Measurements from ENCODE around the gene PPP1R13B. TPM values are rescaled to one million over a fixed set of nuclear protein-coding genes. Genes with fewer than 3 reads are reported as not detected.

Gene PPP1R13B
- total and polyA plus RNA-seq, 2 experiments from 2014 or later = 2.0 to 8.5 TPM

- no peak overlapping the region for H2AFZ ChIP-seq
- Mint-ChIP-seq H3K27me3 (ENCODE audit: insufficient read depth, low read depth, poor library complexity) (peaks cover 34% of the 10 kb centered on the region), H3K36me3 (ENCODE audit: low read depth) (no peaks in the 10 kb centered on the region; the same call in 2 of the 3 replicates), H3K4me1 (peaks cover 20% of the 10 kb centered on the region), H3K27ac (no peak overlapping the region), H3K4me3 (peak overlapping the region; percentile 69), H3K9me3 (no peaks in the 10 kb centered on the region)
- no peaks in the 10 kb centered on the region for H3K36me3 ChIP-seq (ENCODE audit: insufficient read depth)
- 0 out of 2 replicates have a peak, but pooled peaks cover 5% of the 10 kb centered on the region for H3K79me2 ChIP-seq (replicated peaks; ENCODE audit: insufficient read depth)
- H3K27ac ChIP-seq (ENCODE audit: low read depth) = no peak overlapping the region
- peaks cover 45% of the 10 kb centered on the region for H3K27me3 ChIP-seq (ENCODE audit: insufficient read depth)
- peaks cover 13% of the 10 kb centered on the region; the same call in 1 of the 2 replicates for H3K4me1 ChIP-seq (ENCODE audit: insufficient read depth)
- H3K4me3 ChIP-seq = no peak overlapping the region
- peaks cover 6% of the 10 kb centered on the region; the same call in 1 of the 2 replicates for H3F3A ChIP-seq (replicated peaks; ENCODE audit: low read depth)
- no peaks in the 10 kb centered on the region for H4K20me1 ChIP-seq (replicated peaks; ENCODE audit: insufficient read depth)
- DNase-seq (ENCODE audit: low spot score) (no peak), ATAC-seq (no peak)
- TF ChIP-seq EZH2 (IDR thresholded peaks at IDR 0.05; ENCODE audit: low read depth, unreplicated experiment) (no peak), NANOG (IDR thresholded peaks at IDR 0.05; ENCODE audit: borderline replicate concordance) (no peak), POLR2AphosphoS5 (IDR thresholded peaks at IDR 0.05; ENCODE audit: low read depth) (no peak), REST (IDR thresholded peaks at IDR 0.05; ENCODE audit: unreplicated experiment) (no peak)
- H3K4me2 ChIP-seq = no peak overlapping the region
- H3K9me2 ChIP-seq (ENCODE audit: insufficient read depth) = no peaks in the 10 kb centered on the region
Observed at GRCh38 chr14:103849151-103849886, 1.9 kb upstream of the PPP1R13B start.

- Histone ChIP-seq H4K20me1 (replicated peaks; ENCODE audit: insufficient read depth) (no peaks in the 10 kb centered on the region), H3K79me2 (replicated peaks; ENCODE audit: insufficient read depth) (0 out of 2 replicates have a peak, but pooled peaks cover 5% of the 10 kb centered on the region), H3K27me3 (ENCODE audit: insufficient read depth) (peaks cover 47% of the 10 kb centered on the region), H3K4me3 (peak overlapping the region; percentile 77), H3K4me1 (ENCODE audit: insufficient read depth) (peaks cover 13% of the 10 kb centered on the region; the same call in 1 of the 2 replicates), H3K4me2 (peak overlapping the region; percentile 95), H3K27ac (ENCODE audit: low read depth) (no peak overlapping the region), H2AFZ (peak overlapping the region; percentile 96), H3K36me3 (ENCODE audit: insufficient read depth) (no peaks in the 10 kb centered on the region), H3F3A (replicated peaks; ENCODE audit: low read depth) (peaks cover 6% of the 10 kb centered on the region; the same call in 1 of the 2 replicates), H3K9me2 (ENCODE audit: insufficient read depth) (no peaks in the 10 kb centered on the region)
- Mint-ChIP-seq H3K36me3 (ENCODE audit: low read depth) (no peaks in the 10 kb centered on the region; the same call in 2 of the 3 replicates), H3K27me3 (ENCODE audit: insufficient read depth, low read depth, poor library complexity) (peaks cover 39% of the 10 kb centered on the region), H3K4me1 (peaks cover 14% of the 10 kb centered on the region), H3K4me3 (peak overlapping the region; percentile 69), H3K9me3 (no peaks in the 10 kb centered on the region), H3K27ac (no peak overlapping the region)
- ATAC-seq (peak; percentile 72), DNase-seq (ENCODE audit: low spot score) (peak; percentile 63)
- TF ChIP-seq NANOG (IDR thresholded peaks at IDR 0.05; ENCODE audit: borderline replicate concordance) = no peak
Observed at GRCh38 chr14:103848175-103849077, 1.1 kb upstream of the PPP1R13B start.

All from GM23338 (cell line).